ENCODE results near the gene GOLGA7B.
A peak's percentile ranks its signal among the peaks of the same experiment; 100 is the strongest.

Gene GOLGA7B

DNA sequence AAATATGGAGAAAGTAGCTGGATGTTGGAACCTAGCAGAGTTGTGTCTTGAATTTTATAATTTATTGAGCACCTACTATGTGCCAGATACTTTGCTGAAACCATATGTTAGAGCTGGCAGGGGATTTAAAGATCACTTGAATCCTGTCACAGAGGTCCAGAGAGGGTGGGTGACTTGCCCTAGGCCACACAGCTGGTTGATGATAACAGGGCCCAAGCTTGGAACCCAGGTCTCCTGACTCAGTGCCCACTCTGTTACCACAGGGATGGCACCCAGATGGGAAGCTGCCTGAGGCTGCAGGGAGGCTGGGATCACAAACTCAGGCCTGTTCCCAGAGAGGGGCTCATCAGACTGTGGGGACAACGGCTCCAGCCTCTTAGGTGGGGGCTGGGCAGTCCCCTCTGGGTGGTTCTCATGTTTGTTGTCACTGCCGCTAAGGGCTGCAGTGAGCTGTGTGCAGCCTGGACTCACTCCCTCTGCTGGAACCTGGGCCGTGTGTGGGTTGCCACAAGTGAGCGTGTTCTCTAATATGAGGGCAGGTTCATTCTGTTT is 18.6 kb downstream of the GOLGA7B start:
- DNase-seq (ENCODE audit: low read depth) = no peak

DNA sequence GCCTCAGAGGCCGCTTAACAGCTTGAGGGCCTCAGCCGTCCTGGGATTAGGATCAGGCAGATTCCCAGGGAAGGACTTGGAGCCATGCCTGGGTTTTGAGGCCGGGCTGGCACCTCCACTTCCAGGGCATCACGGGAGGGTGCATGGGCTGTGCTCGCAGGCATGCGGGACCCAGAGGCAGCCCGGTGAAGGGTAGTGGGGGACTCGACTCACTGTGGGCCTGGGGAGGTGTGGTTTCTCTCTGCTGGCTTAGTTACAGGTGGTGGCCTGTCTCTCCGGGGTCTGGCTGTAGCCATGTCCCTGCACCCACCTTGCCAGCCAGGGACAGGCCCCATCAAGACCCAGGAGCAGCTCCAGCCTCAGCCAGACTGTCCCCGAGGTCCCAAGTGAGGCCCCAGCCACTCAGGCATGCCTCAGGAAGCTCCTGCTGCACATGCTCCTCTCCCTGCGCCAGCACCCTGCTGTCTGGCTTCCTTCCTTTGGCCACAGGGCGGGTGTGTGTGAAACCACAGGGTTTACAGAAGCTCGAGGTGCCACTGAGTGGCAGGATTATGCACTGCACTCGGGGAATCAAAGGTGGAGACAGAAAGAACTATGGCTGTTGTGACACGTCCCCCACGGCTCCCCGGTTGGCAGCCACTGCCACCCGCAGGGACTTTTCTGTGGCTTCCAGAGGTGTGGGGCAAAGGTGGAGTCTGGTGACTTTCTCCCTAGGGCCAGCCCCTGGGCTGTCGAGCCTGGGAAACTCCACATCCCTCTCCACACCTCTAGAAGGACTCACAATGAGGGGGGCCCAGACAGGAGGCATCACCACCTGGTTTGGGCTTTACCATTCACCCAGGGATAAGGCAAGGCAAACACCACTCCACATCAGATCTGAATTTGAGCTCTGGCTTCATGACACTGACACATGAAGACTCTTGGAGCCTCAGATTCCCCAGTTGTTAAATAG is 19.7 kb downstream of the GOLGA7B start:
- peak; percentile 67 for DNase-seq (ENCODE audit: low read depth)

DNA sequence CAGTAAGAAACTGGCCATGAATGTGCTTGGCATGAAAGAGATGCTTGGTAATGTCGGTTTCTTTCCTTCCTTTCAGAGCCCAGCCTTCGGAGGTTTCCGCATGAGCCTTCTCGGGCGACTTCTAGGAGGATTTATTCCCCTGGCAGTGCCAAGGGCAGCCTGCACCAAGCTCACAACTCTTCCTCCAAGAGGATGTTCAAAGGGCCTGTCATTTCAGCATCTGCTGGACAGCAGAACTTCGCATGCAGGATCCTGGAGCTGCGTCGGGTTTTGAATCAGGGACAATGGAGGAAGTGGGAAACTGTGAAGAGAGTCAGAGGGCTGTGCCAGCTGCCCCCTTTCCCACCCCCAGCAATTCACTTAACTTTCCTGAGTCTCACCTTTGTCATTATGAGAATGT is 21.3 kb downstream of the GOLGA7B start:
- DNase-seq (ENCODE audit: low read depth) = no peak

DNA sequence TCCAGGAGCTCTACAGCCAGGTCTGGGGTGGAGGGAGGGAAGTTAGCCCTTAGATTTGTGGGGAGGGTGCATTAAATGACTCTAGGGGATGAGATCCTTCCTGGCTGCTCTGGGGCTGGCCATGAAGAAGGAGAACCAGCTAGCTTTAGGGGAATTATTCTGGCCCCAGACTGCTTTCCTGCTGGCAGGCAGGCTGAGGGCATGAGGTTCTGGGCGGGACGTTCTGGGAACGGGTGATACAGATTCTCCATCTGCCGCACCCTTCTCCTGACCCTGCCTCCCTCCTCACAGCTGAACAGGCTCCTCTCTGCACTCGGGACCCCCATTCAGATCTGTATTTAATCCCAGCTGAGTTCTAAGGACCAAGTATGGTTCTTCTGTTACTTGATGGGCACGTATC is 23.9 kb downstream of the GOLGA7B start:
- no peak for DNase-seq (ENCODE audit: low read depth)

DNA sequence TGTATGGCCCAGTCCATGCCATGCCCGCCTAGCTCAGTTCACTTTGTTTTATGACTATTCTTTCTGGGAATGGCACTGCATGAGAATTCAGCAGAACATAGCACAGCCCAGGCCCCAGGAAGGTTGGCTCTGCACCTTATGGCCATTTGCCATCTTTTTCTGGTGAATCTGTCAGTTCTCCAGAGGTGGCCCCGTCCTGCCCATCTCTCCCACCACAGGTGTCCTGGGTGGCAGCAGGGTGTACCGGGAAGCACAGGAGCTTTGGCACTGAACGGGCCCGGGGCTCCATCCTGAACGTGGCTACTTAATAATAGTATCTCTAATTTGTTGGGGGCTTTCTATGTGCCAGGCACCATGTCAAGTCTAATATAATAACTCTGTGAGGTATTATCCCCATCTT is 24.7 kb downstream of the GOLGA7B start:
- DNase-seq (ENCODE audit: low read depth) = no peak

DNA sequence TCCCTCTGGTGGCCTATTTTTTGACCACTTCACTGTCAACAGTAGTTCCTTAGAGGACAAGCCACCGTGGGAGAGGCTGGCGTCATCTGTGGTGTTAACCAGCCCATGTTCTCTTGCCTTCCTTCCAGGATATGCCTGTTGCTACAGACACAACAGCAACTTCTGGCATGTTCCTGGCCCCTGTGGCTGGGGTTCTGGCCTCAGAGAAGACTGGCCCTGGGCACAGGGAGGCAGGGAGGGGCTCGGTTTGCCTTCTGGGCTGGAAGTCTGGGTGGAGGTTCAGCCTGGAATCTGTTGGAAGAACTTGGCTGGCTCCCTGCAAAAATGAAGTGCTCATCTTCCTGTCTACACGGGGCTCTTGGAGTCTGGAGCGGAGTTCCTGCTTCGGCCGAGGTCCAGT is 25.7 kb downstream of the GOLGA7B start:
- DNase-seq (ENCODE audit: low read depth) = no peak

DNA sequence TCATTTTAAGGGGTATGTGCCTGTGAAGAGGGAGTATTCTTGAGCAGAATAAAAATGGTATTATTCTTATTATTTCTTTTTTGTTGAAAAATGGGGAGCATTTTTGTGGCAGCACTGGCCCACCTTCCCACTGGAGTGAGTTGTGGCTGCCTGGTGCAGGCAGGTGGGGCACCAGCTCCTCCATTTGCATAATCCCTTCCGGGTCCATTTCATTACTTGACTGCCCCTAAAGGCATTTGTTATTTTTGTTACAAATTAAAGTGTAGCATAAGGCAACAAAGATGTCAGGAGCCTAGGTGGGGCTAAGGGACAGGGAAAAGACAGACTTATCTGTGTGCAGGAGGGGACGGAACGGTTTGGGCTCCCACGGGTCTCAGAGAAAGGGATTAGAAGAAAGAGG is 26.8 kb downstream of the GOLGA7B start:
- DNase-seq (ENCODE audit: low read depth) = no peak

DNA sequence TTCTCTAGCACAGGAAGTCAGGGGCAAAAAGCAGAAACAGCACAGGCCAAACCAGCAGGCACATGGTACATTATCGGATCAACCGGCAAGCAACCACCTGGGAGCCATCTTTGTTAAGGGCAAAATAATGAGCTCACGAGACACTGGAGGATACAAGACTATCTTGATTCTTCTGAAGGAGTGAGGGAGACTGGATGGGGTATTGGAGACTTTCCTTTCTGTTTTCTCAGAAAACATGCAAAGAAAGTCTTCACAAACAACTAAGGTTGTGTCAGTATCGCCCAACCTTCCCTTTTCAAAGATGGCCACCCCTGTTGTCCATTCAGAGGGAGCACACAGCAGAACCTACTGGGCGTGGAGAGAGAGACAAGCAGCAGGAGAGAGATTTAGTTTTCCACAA is 29.6 kb downstream of the GOLGA7B start:
- DNase-seq (ENCODE audit: low read depth) = no peak

DNA sequence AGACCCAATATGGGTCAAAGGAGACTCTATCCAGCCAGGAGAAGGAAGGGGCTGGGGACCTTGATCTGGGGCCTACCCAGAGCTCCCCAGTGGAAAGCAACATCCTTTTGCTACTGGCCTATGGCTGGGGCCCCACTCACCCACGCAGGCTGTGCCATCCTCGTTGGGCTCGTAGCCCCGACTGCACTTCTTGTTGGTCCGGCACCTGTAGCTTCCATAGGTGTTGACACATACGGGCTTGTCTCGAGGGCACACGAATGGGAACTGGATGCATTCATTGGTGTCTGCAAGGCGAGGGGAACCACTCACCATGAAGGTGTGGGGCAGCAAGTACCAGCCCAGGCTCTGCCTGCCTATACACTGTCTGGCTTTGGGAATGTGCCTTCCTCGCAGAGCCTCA is 30.5 kb downstream of the GOLGA7B start:
- DNase-seq (ENCODE audit: low read depth) = no peak

DNA sequence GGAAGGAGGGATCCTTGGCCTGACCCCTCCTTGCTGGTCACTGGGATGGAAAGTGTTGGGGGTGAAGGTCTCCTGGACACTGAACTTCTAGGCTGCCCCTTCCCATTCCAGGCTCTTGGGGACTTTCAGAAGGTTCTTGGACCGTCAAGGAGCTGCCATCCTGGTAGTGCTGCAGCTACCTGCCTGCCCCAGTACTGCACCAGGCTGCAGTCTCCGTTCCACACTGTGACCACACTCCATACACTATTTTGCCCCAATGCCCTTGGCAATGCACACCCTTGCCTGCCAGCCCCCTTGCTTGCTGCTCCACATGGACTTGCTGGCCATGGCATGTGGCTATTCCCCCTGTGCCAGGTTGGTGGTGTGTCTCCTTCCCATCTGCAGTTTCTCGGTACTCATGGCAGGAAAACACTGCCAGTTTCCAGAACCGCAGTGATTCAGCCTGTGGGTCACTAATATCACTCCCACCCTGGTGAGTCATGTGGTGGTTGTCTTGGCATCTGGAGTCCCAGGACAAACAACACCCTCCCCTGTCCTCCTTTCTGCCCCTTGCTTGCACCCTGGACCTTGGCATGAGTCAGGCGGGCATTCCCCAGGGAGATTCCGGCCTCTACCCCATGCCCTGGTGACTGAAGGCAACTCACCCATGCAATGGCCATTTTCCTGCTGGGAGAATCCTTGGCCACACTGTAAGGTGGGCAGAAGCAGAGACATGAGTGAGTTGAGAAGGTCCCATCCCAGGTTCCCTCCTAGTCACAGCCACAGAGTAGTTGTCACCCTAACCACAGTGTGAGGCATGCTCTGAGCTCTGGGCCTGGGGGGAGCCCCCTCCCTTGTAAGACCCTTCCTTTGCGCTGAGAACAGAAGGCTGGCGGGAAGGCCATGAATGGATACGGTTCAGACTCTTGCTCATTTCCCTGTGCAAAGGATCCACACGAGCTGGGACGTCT is 32.8 kb downstream of the GOLGA7B start:
- no peak for DNase-seq (ENCODE audit: low read depth)

DNA sequence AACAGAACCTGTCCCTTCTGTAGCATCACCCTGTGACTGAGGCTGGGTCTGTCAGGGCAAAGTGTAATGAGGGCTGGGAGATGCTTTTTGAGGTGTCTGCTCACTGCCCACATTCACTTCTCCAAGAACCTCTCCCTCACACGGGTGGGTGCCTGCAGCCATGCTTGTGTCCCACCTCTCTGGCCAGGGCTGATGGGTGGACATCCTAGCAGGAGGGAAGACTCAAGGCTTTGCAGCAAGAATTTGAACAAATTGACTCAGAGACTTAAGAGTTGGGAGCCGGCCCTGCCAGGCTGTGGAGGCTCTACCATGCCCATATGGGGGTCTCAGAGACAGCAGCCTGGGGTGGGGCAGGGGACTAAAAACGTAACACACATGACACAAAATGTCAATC is 33.4 kb downstream of the GOLGA7B start:
- no peak for DNase-seq (ENCODE audit: low read depth)

DNA sequence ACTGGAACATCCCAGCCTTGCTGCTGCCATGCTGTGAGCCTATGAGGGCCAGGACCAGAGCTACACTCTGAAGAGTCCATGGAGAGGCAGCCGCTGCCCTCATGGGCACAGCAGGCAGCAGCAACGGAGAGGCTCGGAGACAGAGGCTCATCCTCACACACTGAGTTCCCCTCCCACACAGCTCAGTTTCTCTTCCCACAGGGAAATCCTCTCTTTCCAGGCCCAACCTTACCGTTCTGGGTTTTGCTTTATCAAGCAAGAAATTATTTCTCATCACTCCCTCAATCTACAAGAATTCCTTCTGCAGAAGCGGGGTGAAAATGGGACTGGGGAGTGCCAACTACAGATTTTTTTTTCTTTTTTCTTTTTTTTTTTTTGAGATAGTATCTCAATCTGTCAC is 36.6 kb downstream of the GOLGA7B start:
- DNase-seq (ENCODE audit: low read depth) = no peak

DNA sequence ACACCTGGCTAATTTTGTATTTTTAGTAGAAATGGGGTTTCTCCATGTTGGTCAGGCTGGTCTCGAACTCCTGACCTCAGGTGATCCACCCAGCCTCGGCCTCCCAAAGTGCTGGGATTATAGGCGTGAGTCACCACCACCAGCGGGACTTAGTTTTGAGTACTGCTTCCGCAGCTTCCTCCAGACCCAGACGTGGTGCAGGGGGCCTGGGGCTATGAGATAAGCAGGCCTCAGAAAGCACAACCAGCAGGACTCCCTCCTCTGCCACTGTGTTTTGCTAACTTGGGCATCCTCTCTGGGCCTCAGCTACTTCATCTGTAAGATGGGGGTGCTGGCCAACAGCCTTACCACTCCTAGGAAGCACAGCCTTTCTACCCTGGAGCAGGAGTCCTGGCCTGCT is 37.8 kb downstream of the GOLGA7B start:
- no peak for DNase-seq (ENCODE audit: low read depth)

DNA sequence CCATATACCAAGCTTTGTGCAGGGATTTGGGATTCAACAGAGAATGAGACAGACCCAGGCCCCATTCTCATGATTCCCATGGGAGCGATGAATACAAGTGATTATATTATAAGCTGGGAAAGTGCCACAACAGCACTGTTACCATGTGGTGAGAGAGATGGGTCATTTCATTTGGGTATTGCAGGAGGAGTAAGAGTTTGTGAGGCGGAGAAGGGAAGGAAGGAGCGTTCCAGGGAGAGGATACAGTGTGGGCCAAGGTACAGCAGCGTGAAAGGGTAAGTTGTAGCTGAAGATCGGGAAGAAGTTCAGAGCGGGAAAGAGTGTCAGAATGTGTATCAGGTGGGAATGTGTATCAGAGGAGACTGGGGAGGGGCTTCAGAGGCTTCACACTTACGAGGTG is 38.5 kb downstream of the GOLGA7B start:
- DNase-seq (ENCODE audit: low read depth) = no peak

DNA sequence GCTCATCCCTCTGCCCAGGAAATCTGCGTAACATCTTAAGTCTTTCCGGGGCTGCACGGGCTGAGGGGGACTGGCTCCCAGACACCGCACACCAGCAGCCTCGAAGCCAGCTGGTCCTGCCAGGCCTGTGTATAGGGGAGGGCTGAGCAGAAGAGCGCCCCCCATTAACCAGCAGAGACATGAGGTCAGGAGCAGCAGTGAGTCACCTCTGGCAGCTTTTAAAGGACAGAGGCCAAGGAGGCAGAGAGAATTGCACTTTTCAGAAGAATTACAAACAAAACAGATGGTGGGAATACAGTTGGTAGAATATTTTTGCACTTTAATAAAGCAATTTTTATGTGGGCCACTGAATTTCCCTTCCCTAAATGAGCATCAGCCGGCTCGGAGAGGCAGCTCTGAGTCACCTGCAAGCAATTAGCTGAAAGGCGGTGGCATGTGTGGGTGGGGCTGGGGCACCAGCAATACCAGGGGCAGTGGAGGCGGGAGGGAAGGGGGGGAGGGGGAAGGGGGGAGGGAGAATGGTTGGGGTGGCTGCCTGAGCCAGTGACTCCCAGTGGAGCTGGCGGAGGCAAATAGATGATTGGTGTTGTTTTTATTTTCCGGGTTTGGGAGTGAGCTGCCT is 39.1 kb downstream of the GOLGA7B start:
- DNase-seq (ENCODE audit: low read depth) = no peak

DNA sequence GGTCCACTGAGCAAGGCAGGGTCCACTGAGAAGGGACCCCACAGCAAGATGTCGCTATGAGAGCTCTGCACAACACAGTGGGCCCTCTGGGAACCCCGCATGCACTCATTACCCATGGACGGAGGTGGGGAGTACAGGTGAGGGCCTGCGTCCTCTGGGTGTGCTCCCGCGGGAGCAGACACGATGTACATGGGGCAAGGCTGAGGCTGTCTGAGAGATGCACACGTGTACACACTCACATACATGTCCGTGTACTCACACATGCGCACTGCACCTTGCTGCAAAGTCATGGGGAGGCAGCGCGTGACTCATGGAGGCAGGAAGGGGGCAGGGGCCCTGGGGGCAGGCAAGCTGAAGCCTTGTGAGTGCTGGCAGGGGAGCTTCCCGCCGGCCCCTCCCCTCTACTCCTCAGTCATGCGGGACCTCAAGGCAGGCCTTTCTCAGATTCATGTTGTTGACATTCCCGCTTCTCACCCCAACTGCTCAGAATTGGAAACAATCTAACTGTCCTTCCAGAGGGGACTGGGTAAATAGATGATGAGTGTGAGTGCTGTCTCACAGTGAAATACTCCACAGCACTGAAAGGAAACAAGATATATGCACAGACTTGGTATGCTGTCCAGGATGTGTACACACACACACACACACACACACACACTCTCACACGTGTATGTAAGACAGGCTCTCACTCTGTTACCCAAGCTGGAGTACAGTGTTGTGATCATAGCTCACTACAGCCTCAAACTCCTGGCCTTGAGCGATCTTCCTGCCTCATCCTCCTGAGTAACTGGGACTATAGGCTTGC is 40.0 kb downstream of the GOLGA7B start:
- DNase-seq (ENCODE audit: low read depth) = no peak

DNA sequence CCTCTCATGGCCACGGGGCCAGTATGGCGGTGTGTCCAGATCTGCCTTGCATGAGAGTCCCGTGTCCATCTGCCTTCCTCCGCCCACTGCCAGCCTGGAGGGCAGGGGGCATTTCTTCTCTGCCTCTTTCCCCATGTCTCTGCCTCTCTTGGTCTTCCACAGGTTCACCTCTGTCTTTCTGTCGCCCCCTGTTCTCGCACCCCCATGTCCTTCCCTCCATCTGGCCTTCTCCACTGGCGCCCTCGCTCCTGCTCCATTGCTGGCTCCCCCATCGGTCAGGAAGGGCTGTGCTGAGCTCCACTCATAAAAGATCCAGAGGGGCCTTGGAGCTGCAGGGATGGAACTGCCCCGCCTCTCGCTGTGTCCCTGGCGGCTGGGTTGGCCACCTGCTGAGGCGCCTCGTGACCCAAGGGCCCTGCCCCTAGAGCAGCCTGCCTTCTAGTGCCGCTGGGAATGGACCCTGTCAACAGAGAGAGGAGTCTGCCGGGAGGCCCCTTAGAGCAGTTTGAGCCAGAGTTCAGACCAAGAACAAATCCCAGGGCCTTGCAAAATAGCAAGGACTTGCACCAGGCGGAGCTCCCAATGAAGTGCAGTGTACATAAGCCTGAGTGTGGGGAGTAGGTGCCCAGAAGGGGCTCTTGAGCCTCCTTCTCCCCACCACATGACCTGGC is 42.0 kb downstream of the GOLGA7B start:
- DNase-seq (ENCODE audit: low read depth) = no peak

DNA sequence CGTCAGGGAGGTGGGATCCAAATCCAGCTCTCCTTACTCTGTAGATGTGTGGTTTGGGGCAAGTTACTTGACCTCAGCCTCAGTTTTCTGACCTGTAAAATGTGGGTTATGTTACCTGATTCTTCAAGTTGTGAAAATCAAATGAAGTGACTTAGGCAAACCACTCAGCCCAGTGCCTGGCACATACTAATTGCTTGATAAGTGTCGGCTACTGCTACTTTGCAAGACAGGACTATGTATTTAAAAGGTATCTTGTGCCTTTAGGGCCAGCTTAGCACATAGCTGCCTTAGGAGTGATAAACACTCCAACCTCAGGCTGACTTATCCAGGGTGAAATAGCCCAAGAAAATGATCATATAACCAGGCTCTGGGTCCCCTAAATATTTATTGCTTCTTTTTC is 42.9 kb downstream of the GOLGA7B start:
- DNase-seq (ENCODE audit: low read depth) = no peak

DNA sequence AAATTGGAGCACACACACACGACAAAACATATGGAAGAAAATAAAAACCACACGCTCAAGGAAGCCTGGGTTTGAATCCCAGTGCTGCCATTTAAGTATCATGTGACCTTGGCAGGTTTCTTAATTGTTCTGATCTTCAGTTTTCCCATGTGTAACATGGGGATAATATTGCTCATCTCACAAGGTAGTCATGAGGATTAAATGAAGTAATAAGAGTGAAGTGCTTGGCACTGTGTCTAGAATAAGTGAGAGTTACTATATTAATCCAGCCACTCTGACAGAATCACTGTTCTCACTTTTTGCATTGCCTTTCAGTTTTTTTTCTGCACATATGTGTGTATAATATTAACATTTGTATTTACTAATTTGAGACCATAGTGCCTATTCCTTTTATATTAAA is 43.3 kb downstream of the GOLGA7B start:
- DNase-seq (ENCODE audit: low read depth) = no peak

DNA sequence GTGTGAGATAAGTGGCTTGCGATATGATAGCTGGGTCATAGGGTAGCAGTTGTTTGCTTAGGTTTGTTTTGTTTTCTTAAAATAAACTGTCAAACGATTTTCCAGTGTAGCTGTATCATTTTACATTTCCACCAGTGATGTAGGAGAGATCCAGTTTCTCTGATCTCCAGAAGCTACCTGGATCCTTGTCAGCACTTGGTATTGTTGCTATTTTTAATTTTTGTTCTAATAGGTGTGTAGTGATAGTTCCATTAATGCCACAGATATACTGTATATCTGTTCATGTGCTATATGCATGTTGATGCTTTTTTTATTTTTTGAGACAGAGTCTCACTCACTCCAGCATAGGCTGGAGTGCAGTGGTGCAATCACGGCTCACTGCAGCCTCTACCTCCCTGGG is 44.4 kb downstream of the GOLGA7B start:
- no peak for DNase-seq (ENCODE audit: low read depth)

DNA sequence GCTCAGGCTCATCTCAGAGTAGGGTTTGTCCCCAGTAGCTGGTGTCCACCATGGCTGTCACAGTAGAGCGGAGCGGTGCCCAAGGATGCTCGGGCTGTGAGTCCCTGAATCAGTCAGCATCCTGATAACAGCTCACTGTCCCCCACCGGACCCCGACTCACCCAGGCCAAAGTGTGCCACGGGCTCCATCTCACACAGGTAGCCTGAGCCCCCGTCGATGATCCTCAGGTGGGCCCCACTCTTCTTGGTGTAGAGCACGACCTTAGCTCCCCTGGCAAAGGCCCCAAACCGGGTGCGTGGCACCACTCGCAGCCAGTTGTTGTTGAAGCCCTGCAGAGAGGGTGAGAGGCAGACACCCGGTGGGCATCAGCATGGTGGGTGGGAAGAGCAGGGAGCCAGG is 45.4 kb downstream of the GOLGA7B start:
- DNase-seq (ENCODE audit: low read depth) = no peak

Data from stimulated activated CD8-positive, alpha-beta memory T cell treated with anti-CD3 and anti-CD28 coated beads, Interleukin-4, amount 100 ng/mL, for 24 hours (primary cell).